Fibroblast of lung (primary cell): ENCODE results near the gene GRIK5.

Source experiments
- EZH2 ChIP-seq: IDR thresholded peaks from 2 replicates; pipeline ENCODE4 v1.5.1; 2012; ENCODE audit warnings: low read length, control low read depth, mild to moderate bottlenecking; ENCODE audit errors: missing control alignments
- TF ChIP-seq, protein P1 (sequence below), 2 donors: IDR thresholded peaks in 1 of 2; conservative IDR thresholded peaks in 1 of 2; 1 replicate in 1 of 2; 2 replicates in 1 of 2; pipeline ENCODE4 v1.5.1; 2011 to 2012; ENCODE audit warnings: low read length in 2 of 2, control low read depth in 1 of 2, inconsistent platforms in 1 of 2, low read depth in 1 of 2, mild to moderate bottlenecking in 1 of 2

DNA sequence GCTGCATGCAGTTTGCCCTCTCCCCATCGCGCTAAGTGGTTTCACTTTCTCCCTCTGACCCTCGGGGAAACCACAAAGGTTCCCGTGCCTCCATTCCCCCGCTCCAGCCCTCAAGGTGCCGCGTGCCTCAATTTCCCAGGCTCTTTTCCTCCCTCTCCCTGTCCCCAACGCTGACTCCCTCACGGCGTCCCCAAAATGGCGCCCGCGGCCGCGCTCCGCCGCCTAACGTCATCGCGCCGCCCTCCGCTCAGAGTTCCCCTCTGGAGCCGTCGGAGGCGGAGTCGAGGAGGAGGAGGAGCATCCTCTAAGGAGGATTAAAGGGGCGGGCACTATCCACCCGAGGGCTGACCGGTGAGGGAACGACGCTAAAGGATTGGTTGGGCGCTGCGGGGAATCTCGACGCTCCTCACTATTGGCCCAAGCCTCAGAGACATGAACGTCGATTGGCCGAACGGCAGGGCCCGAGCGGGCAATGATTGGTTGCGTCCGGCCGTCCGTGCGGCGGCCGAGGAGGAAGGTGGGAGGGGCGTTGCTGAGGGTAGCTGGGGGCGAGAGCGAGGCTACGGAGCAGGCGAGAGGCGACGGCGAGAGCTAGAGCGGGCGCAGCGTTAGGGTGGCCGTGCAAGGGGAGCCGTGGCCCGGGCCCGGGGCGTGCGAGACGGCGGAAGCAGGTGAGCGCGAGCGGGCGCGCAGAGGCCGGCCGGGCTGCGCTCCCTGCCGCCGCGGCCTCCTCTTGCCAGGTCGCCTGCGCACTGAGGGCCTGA is 5.8 kb upstream of the GRIK5 start, which contains the start of gene ZNF574:
- TF ChIP-seq, protein P1, sequence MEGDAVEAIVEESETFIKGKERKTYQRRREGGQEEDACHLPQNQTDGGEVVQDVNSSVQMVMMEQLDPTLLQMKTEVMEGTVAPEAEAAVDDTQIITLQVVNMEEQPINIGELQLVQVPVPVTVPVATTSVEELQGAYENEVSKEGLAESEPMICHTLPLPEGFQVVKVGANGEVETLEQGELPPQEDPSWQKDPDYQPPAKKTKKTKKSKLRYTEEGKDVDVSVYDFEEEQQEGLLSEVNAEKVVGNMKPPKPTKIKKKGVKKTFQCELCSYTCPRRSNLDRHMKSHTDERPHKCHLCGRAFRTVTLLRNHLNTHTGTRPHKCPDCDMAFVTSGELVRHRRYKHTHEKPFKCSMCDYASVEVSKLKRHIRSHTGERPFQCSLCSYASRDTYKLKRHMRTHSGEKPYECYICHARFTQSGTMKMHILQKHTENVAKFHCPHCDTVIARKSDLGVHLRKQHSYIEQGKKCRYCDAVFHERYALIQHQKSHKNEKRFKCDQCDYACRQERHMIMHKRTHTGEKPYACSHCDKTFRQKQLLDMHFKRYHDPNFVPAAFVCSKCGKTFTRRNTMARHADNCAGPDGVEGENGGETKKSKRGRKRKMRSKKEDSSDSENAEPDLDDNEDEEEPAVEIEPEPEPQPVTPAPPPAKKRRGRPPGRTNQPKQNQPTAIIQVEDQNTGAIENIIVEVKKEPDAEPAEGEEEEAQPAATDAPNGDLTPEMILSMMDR (conservative IDR thresholded peaks at IDR 0.05 in 1 of 2, IDR thresholded peaks at IDR 0.05 in 1 of 2; ENCODE audit: low read depth in 1 of 2, low read length in 2 of 2), result no peak
- no peak for TF ChIP-seq EZH2
